Astrocyte (in vitro differentiated cells and primary cell): ENCODE data around the gene SRSF2. TPM values are rescaled to one million over a fixed set of nuclear protein-coding genes. Genes with fewer than 3 reads are reported as not detected.
A peak's percentile ranks its signal among the peaks of the same experiment; 100 is the strongest.

Experiments used
- DNase-seq: peaks from one replicate; pipeline ENCODE4 v3.0.0-alpha.2; 2010; ENCODE audit warnings: low read depth
- FAIRE-seq: peaks from 2 replicates; lab custom pipeline; 2011; peaks lifted over from hg19 to GRCh38; lab: Jason Lieb, UNC
- H2AFZ ChIP-seq: 2 replicates; pipeline ENCODE4 v1.6.0; 2012; ENCODE audit warnings: low read depth, low read length, inconsistent platforms
- H3K27ac ChIP-seq: 2 replicates; pipeline ENCODE4 v1.5.1; 2011; ENCODE audit warnings: low read depth, low read length, inconsistent platforms
- H3K27me3 ChIP-seq: 2 replicates; pipeline ENCODE4 v1.6.0; 2011; ENCODE audit warnings: low read length, inconsistent platforms; ENCODE audit not compliant: insufficient read depth
- H3K36me3 ChIP-seq: 2 replicates; pipeline ENCODE4 v1.5.1; 2011; ENCODE audit warnings: low read length, inconsistent platforms; ENCODE audit not compliant: insufficient read depth
- H3K4me1 ChIP-seq: 2 replicates; pipeline ENCODE4 v1.5.1; 2011; ENCODE audit warnings: low read length, inconsistent platforms; ENCODE audit not compliant: insufficient read depth
- H3K4me2 ChIP-seq: 2 replicates; pipeline ENCODE4 v1.6.0; 2012; ENCODE audit warnings: low read length, inconsistent platforms
- H3K4me3 ChIP-seq: 2 replicates; pipeline ENCODE4 v1.5.1; 2011; ENCODE audit warnings: low read depth, mild to moderate bottlenecking, low read length, inconsistent platforms; ENCODE audit not compliant: insufficient read depth
- H3K79me2 ChIP-seq: 2 replicates; pipeline ENCODE4 v1.6.0; 2012; ENCODE audit warnings: mild to moderate bottlenecking, low read length, inconsistent platforms; ENCODE audit not compliant: insufficient read depth
- H3K9ac ChIP-seq: 2 replicates; pipeline ENCODE4 v1.6.0; 2012; ENCODE audit warnings: mild to moderate bottlenecking, low read length, inconsistent platforms
- H3K9me3 ChIP-seq: 2 replicates; pipeline ENCODE4 v1.5.1; 2012; ENCODE audit warnings: low read depth, mild to moderate bottlenecking, low read length, inconsistent platforms; ENCODE audit not compliant: insufficient read depth
- H4K20me1 ChIP-seq: 2 replicates; pipeline ENCODE4 v1.6.0; 2012; ENCODE audit warnings: low read length, inconsistent platforms; ENCODE audit not compliant: insufficient read depth
- H3K27ac Mint-ChIP-seq: one replicate; pipeline ENCODE4 v1.8.0; 2021; ENCODE audit warnings: mild to moderate bottlenecking, mixed read lengths; ENCODE audit not compliant: unreplicated experiment
- H3K27me3 Mint-ChIP-seq: one replicate; pipeline ENCODE4 v1.8.0; 2021; ENCODE audit warnings: low read depth, mixed read lengths; ENCODE audit not compliant: unreplicated experiment
- H3K36me3 Mint-ChIP-seq: one replicate; pipeline ENCODE4 v1.8.0; 2021; ENCODE audit warnings: low read depth, mixed read lengths; ENCODE audit not compliant: unreplicated experiment
- H3K4me1 Mint-ChIP-seq: one replicate; pipeline ENCODE4 v1.8.0; 2021; ENCODE audit warnings: low read depth, mixed read lengths; ENCODE audit not compliant: unreplicated experiment
- H3K4me3 Mint-ChIP-seq: one replicate; pipeline ENCODE4 v1.8.0; 2021; ENCODE audit warnings: mild to moderate bottlenecking, moderate library complexity, mixed read lengths; ENCODE audit not compliant: unreplicated experiment
- H3K9me3 Mint-ChIP-seq: one replicate; pipeline ENCODE4 v1.8.0; 2021; ENCODE audit warnings: mild to moderate bottlenecking, mixed read lengths; ENCODE audit not compliant: unreplicated experiment
- EZH2 ChIP-seq: IDR thresholded peaks from 2 replicates; pipeline ENCODE4 v1.6.1; 2012; ENCODE audit warnings: mild to moderate bottlenecking, low read length, inconsistent platforms; ENCODE audit not compliant: insufficient read depth
- total RNA-seq: library from RNA; stranded (reverse); gene quantifications from 2 replicates; pipeline ENCODE4 v1.2.1, GENCODE V29; 2021
- TF ChIP-seq, protein P1 (sequence below): IDR thresholded peaks from 2 replicates; pipeline ENCODE4 v1.5.1; 2011; ENCODE audit warnings: low read depth, mild to moderate bottlenecking, inconsistent platforms, low read length, moderate library complexity; ENCODE audit not compliant: insufficient read depth

Gene SRSF2
- total RNA-seq, 1 donor from 2014 or later, result 176 TPM

GRCh38 chr17:76689859-76690258 lies 47.3 kb downstream of the SRSF2 start:
- H2AFZ ChIP-seq, result no peak overlapping the region
- H3K9me3 ChIP-seq, result no peaks in the 10 kb centered on the region
- H3K79me2 ChIP-seq, result peaks cover 82% of the 10 kb centered on the region
- H3K27ac ChIP-seq, result no peak overlapping the region
- no peak overlapping the region for H3K4me2 ChIP-seq
- Mint-ChIP-seq H3K9me3 (no peaks in the 10 kb centered on the region), H3K36me3 (peaks cover 13% of the 10 kb centered on the region), H3K4me1 (peaks cover 28% of the 10 kb centered on the region), H3K4me3 (no peak overlapping the region), H3K27ac (peak overlapping the region; percentile 10), H3K27me3 (no peaks in the 10 kb centered on the region)
- TF ChIP-seq, protein P1, sequence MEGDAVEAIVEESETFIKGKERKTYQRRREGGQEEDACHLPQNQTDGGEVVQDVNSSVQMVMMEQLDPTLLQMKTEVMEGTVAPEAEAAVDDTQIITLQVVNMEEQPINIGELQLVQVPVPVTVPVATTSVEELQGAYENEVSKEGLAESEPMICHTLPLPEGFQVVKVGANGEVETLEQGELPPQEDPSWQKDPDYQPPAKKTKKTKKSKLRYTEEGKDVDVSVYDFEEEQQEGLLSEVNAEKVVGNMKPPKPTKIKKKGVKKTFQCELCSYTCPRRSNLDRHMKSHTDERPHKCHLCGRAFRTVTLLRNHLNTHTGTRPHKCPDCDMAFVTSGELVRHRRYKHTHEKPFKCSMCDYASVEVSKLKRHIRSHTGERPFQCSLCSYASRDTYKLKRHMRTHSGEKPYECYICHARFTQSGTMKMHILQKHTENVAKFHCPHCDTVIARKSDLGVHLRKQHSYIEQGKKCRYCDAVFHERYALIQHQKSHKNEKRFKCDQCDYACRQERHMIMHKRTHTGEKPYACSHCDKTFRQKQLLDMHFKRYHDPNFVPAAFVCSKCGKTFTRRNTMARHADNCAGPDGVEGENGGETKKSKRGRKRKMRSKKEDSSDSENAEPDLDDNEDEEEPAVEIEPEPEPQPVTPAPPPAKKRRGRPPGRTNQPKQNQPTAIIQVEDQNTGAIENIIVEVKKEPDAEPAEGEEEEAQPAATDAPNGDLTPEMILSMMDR, result no peak
- no peak for TF ChIP-seq EZH2
- H3K36me3 ChIP-seq, result no peaks in the 10 kb centered on the region
- DNase-seq (no peak), FAIRE-seq (no peak)
- H3K9ac ChIP-seq, result no peak overlapping the region
- H3K27me3 ChIP-seq, result no peaks in the 10 kb centered on the region
- no peak overlapping the region for H3K4me3 ChIP-seq
- H4K20me1 ChIP-seq, result peaks cover 73% of the 10 kb centered on the region
- peaks cover 21% of the 10 kb centered on the region for H3K4me1 ChIP-seq

DNA sequence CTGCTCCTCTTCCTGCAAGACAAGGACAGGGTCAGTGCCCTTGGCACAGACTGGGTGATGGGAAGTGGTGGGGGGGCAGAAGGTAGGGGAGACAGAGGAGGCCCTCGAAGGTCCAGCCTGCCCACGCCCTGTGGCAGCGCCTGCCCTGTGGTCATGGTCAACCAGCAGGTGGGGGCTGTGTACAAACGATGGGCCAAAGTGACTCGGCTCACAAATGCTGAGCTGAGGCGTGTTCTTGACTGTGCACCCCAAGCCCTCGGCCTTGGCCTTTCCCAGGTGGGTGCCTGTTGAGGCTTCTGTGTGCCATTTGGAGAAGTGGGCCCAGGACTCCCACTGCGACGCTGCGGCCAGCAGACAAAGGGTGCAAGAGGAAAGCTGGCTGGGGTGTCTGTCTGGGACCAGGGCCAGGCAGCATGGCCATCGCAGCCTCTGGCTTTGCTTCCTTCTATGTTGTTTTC lies 48.9 kb downstream of the SRSF2 start:
- Mint-ChIP-seq H3K4me1 (peaks cover 27% of the 10 kb centered on the region), H3K36me3 (peaks cover 13% of the 10 kb centered on the region), H3K9me3 (no peaks in the 10 kb centered on the region), H3K27ac (peak overlapping the region; percentile 97), H3K4me3 (no peak overlapping the region), H3K27me3 (no peaks in the 10 kb centered on the region)
- Histone ChIP-seq H3K4me1 (peaks cover 17% of the 10 kb centered on the region), H4K20me1 (peaks cover 81% of the 10 kb centered on the region), H3K27me3 (no peaks in the 10 kb centered on the region), H3K4me3 (peak overlapping the region; percentile 25), H3K9me3 (no peaks in the 10 kb centered on the region), H3K27ac (peak overlapping the region; percentile 72), H3K36me3 (no peaks in the 10 kb centered on the region), H3K4me2 (peak overlapping the region; percentile 81), H3K9ac (peak overlapping the region; percentile 69), H2AFZ (peak overlapping the region; percentile 9), H3K79me2 (peaks cover 66% of the 10 kb centered on the region)
- FAIRE-seq (no peak), DNase-seq (no peak)
- no peak for TF ChIP-seq EZH2
- TF ChIP-seq, protein P1, result no peak
